Neural cell (in vitro differentiated cells): ENCODE results near the gene DNAH1. TPM values are rescaled to one million over a fixed set of nuclear protein-coding genes. Genes with fewer than 3 reads are reported as not detected.

ENCODE experiments used
- H2AFZ ChIP-seq: fragments of 200-600, 300-800 bp; sonication (generic), shearing (Covaris generic); 2 replicates; pipeline ENCODE4 v1.6.0; 2014; ENCODE audit warnings: low read depth, mild to moderate bottlenecking, antibody characterized with exemption, low read length, moderate library complexity
- H3F3A ChIP-seq: fragments of 200-600 bp; shearing (Covaris generic); 2 replicates; pipeline ENCODE4 v1.6.1; 2016; ENCODE audit warnings: mild to moderate bottlenecking, moderate library complexity, mixed read lengths, antibody characterized with exemption, low read length; ENCODE audit not compliant: insufficient read depth, poor library complexity, severe bottlenecking
- H3K27ac ChIP-seq: fragments of 200-600, 300-800 bp; sonication (generic), shearing (Covaris generic); 2 replicates; pipeline ENCODE4 v1.5.1; 2014; ENCODE audit warnings: mild to moderate bottlenecking, low read length, moderate library complexity
- H3K27me3 ChIP-seq: fragments of 300-800, 200-600 bp; sonication (generic), shearing (Covaris generic); 2 replicates; pipeline ENCODE4 v1.6.0; 2014; ENCODE audit warnings: mild to moderate bottlenecking, low read depth, low read length, moderate library complexity; ENCODE audit not compliant: insufficient read depth
- H3K36me3 ChIP-seq: fragments of 300-800, 200-600 bp; sonication (generic), shearing (Covaris generic); 2 replicates; pipeline ENCODE4 v1.5.1; 2014; ENCODE audit warnings: mild to moderate bottlenecking, antibody characterized with exemption, low read length, moderate library complexity; ENCODE audit not compliant: insufficient read depth
- H3K4me2 ChIP-seq: fragments of 300-800, 200-600 bp; sonication (generic), shearing (Covaris generic); 2 replicates; pipeline ENCODE4 v1.6.0; 2014; ENCODE audit warnings: mild to moderate bottlenecking, low read length
- H3K4me3 ChIP-seq: fragments of 300-800, 200-600 bp; sonication (generic), shearing (Covaris generic); 2 replicates; pipeline ENCODE4 v1.5.1; 2014; ENCODE audit warnings: mild to moderate bottlenecking, low read length, moderate library complexity
- H3K79me2 ChIP-seq: fragments of 200-600 bp; shearing (Covaris generic); replicated peaks from 2 replicates; pipeline ENCODE4 v1.6.0; 2014; ENCODE audit warnings: mild to moderate bottlenecking, low read length, moderate library complexity; ENCODE audit not compliant: insufficient read depth
- H3K9ac ChIP-seq: fragments of 300-800, 200-600 bp; sonication (generic), shearing (Covaris generic); 2 replicates; pipeline ENCODE4 v1.6.1; 2016; ENCODE audit warnings: mild to moderate bottlenecking, low read length, mixed read lengths
- H3K9me2 ChIP-seq: fragments of 200-600 bp; shearing (Covaris generic); 2 replicates; pipeline ENCODE4 v1.6.1; 2016; ENCODE audit warnings: mild to moderate bottlenecking, low read length, mixed read lengths; ENCODE audit not compliant: insufficient read depth
- H3K9me3 ChIP-seq: fragments of 200-600, 300-800 bp; sonication (generic), shearing (Covaris generic); 2 replicates; pipeline ENCODE4 v1.6.1; 2016; ENCODE audit warnings: mild to moderate bottlenecking, mixed run types, low read length, moderate library complexity, mixed read lengths
- H4K20me1 ChIP-seq: fragments of 200-600 bp; shearing (Covaris generic); 2 replicates; pipeline ENCODE4 v1.6.1; 2016; ENCODE audit warnings: mild to moderate bottlenecking, mixed run types; ENCODE audit not compliant: insufficient read depth
- EP300 ChIP-seq: fragments of 450-650 bp; conservative IDR thresholded peaks from 2 replicates; pipeline ENCODE4 v1.6.1; 2014; ENCODE audit warnings: antibody characterized with exemption, mild to moderate bottlenecking, moderate library complexity; ENCODE audit not compliant: poor library complexity, severe bottlenecking
- EZH2 ChIP-seq: fragments of 200-600, 300-800 bp; shearing (Covaris generic), sonication (generic); IDR thresholded peaks from 2 replicates; pipeline ENCODE4 v1.6.1; 2014; ENCODE audit warnings: antibody characterized with exemption, low read length, borderline replicate concordance, mild to moderate bottlenecking; ENCODE audit not compliant: insufficient read depth, poor library complexity, severe bottlenecking
- MXI1 ChIP-seq: fragments of 450-650 bp; conservative IDR thresholded peaks from 2 replicates; pipeline ENCODE4 v1.6.1; 2014; ENCODE audit warnings: antibody characterized with exemption, mild to moderate bottlenecking; ENCODE audit not compliant: poor library complexity, severe bottlenecking
- POLR2AphosphoS5 ChIP-seq: IDR thresholded peaks from 2 replicates; pipeline ENCODE4 v1.6.1; 2012
- RAD21 ChIP-seq: fragments of 450-650 bp; conservative IDR thresholded peaks from 2 replicates; pipeline ENCODE4 v1.6.1; 2014; ENCODE audit warnings: antibody characterized with exemption, mild to moderate bottlenecking, moderate library complexity
- SMC3 ChIP-seq: fragments of 450-650 bp; conservative IDR thresholded peaks from 2 replicates; pipeline ENCODE4 v1.6.1; 2014; ENCODE audit warnings: antibody characterized with exemption, mild to moderate bottlenecking, moderate library complexity; ENCODE audit not compliant: poor library complexity
- TAF1 ChIP-seq: IDR thresholded peaks from 2 replicates; pipeline ENCODE4 v1.6.1; 2012; ENCODE audit warnings: low read depth
- polyA plus RNA-seq: library from polyadenylated mRNA; depleted of rRNA; stranded (reverse); fragments of >200 nt; gene quantifications from 2 replicates; pipeline ENCODE4 v1.2.3, GENCODE V29; 2014
- TF ChIP-seq, protein P1 (sequence below): fragments of 450-650 bp; IDR thresholded peaks from 2 replicates; pipeline ENCODE4 v1.5.1; 2014; ENCODE audit warnings: antibody characterized with exemption, mild to moderate bottlenecking, moderate library complexity; ENCODE audit not compliant: poor library complexity, severe bottlenecking
- TF ChIP-seq, protein P2 (sequence below): IDR thresholded peaks from 2 replicates; pipeline ENCODE4 v1.6.1; 2012; ENCODE audit warnings: borderline replicate concordance

The DNAH1 gene
- polyA plus RNA-seq, 1 donor from 2014 or later = 5.4 TPM

DNA sequence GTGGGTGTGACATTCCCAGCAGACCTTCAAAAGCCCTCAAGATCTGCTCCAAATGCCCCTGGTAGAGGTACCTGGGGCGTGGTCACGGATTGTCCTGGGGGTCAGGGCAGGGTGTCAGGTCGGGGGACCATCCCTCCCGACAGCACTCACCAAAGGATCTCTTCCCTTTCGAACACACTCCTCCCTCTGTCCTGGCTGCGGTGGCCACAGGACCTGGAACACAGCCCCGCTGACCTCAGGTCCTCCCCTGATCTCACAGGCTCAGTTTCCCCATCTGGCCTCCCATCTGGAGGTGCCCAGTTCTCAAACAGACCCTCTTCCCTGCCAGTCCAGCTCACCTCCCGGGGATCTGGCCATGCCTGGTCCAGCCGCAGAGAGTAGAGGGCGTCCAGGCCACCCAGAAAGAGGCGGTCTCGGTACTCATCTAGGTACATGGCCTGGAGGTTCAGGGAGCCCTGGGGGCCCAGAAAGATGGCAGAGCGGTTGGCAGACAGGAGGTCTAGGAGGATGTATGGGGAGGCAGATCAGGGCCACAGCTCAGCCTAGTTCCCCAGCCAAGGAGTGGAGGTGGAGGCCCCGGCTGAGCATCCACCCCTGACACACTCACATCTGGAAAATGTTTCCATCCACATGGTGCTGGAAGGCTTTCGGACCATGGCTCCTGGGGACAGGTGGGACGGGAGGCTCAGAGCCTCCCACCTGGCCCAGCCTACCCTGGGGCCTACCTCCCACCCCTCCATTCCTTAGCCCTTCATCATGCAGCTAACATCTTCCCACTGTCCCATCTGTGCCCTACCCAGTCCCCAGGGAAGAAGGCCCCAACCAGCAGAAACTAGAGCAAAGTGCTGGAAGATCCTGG is 126.5 kb downstream of the DNAH1 start:
- H3K4me2 ChIP-seq = no peak overlapping the region
- no peak overlapping the region for H3K27ac ChIP-seq
- TF ChIP-seq SMC3 (no peak), EZH2 (no peak), TAF1 (no peak), POLR2AphosphoS5 (no peak), MXI1 (no peak), EP300 (no peak), RAD21 (no peak)
- TF ChIP-seq, protein P1, sequence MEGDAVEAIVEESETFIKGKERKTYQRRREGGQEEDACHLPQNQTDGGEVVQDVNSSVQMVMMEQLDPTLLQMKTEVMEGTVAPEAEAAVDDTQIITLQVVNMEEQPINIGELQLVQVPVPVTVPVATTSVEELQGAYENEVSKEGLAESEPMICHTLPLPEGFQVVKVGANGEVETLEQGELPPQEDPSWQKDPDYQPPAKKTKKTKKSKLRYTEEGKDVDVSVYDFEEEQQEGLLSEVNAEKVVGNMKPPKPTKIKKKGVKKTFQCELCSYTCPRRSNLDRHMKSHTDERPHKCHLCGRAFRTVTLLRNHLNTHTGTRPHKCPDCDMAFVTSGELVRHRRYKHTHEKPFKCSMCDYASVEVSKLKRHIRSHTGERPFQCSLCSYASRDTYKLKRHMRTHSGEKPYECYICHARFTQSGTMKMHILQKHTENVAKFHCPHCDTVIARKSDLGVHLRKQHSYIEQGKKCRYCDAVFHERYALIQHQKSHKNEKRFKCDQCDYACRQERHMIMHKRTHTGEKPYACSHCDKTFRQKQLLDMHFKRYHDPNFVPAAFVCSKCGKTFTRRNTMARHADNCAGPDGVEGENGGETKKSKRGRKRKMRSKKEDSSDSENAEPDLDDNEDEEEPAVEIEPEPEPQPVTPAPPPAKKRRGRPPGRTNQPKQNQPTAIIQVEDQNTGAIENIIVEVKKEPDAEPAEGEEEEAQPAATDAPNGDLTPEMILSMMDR = no peak
- TF ChIP-seq, protein P2, sequence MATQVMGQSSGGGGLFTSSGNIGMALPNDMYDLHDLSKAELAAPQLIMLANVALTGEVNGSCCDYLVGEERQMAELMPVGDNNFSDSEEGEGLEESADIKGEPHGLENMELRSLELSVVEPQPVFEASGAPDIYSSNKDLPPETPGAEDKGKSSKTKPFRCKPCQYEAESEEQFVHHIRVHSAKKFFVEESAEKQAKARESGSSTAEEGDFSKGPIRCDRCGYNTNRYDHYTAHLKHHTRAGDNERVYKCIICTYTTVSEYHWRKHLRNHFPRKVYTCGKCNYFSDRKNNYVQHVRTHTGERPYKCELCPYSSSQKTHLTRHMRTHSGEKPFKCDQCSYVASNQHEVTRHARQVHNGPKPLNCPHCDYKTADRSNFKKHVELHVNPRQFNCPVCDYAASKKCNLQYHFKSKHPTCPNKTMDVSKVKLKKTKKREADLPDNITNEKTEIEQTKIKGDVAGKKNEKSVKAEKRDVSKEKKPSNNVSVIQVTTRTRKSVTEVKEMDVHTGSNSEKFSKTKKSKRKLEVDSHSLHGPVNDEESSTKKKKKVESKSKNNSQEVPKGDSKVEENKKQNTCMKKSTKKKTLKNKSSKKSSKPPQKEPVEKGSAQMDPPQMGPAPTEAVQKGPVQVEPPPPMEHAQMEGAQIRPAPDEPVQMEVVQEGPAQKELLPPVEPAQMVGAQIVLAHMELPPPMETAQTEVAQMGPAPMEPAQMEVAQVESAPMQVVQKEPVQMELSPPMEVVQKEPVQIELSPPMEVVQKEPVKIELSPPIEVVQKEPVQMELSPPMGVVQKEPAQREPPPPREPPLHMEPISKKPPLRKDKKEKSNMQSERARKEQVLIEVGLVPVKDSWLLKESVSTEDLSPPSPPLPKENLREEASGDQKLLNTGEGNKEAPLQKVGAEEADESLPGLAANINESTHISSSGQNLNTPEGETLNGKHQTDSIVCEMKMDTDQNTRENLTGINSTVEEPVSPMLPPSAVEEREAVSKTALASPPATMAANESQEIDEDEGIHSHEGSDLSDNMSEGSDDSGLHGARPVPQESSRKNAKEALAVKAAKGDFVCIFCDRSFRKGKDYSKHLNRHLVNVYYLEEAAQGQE = no peak
- no peaks in the 10 kb centered on the region for H3K9me2 ChIP-seq
- H3K9me3 ChIP-seq = no peaks in the 10 kb centered on the region
- no peaks in the 10 kb centered on the region for H3K79me2 ChIP-seq
- no peaks in the 10 kb centered on the region for H3K27me3 ChIP-seq
- H3F3A ChIP-seq = no peaks in the 10 kb centered on the region
- H4K20me1 ChIP-seq = no peaks in the 10 kb centered on the region
- no peaks in the 10 kb centered on the region for H3K36me3 ChIP-seq
- no peak overlapping the region for H3K9ac ChIP-seq
- H3K4me3 ChIP-seq = no peak overlapping the region
- no peak overlapping the region for H2AFZ ChIP-seq

DNA sequence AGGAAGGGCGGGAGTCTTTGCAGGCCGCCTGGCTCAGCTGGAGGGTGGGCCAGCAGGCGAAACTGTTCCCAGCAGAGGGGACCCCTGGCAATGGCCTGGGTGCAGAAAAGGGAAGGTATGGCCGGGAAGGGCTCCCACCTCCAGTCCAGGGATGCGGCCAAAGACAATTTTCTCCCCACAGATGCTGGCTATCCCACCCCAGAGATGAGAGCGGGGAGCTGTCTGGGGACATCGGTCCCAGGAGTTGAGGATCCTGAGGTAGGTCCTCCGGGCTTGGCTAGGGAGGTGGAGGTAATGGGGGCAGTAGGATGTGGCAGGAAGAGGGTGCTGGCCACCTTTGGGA is 127.1 kb downstream of the DNAH1 start:
- H3K27ac ChIP-seq = no peak overlapping the region
- H3F3A ChIP-seq = no peaks in the 10 kb centered on the region
- H3K4me3 ChIP-seq = no peak overlapping the region
- H3K9me3 ChIP-seq = no peaks in the 10 kb centered on the region
- no peaks in the 10 kb centered on the region for H3K9me2 ChIP-seq
- no peaks in the 10 kb centered on the region for H3K79me2 ChIP-seq
- no peak overlapping the region for H3K4me2 ChIP-seq
- no peak overlapping the region for H3K9ac ChIP-seq
- no peaks in the 10 kb centered on the region for H4K20me1 ChIP-seq
- H3K36me3 ChIP-seq = no peaks in the 10 kb centered on the region
- H2AFZ ChIP-seq = no peak overlapping the region
- H3K27me3 ChIP-seq = no peaks in the 10 kb centered on the region
- TF ChIP-seq, protein P1 = no peak
- TF ChIP-seq TAF1 (no peak), POLR2AphosphoS5 (no peak), MXI1 (no peak), EP300 (no peak), RAD21 (no peak), SMC3 (no peak), EZH2 (no peak)
- TF ChIP-seq, protein P2 = no peak
